Stimulated activated CD8-positive, alpha-beta memory T cell treated with anti-CD3 and anti-CD28 coated beads, Interleukin-12 subunit alpha, Interleukin-12 subunit beta, amount 100 ng/mL, for 24 hours (primary cell): ENCODE results near the gene NDUFA9.

Experiments used
- DNase-seq: peaks from one replicate; pipeline ENCODE4 v3.0.0-alpha.2; 2020; ENCODE audit errors: extremely low read depth

Gene NDUFA9

DNA sequence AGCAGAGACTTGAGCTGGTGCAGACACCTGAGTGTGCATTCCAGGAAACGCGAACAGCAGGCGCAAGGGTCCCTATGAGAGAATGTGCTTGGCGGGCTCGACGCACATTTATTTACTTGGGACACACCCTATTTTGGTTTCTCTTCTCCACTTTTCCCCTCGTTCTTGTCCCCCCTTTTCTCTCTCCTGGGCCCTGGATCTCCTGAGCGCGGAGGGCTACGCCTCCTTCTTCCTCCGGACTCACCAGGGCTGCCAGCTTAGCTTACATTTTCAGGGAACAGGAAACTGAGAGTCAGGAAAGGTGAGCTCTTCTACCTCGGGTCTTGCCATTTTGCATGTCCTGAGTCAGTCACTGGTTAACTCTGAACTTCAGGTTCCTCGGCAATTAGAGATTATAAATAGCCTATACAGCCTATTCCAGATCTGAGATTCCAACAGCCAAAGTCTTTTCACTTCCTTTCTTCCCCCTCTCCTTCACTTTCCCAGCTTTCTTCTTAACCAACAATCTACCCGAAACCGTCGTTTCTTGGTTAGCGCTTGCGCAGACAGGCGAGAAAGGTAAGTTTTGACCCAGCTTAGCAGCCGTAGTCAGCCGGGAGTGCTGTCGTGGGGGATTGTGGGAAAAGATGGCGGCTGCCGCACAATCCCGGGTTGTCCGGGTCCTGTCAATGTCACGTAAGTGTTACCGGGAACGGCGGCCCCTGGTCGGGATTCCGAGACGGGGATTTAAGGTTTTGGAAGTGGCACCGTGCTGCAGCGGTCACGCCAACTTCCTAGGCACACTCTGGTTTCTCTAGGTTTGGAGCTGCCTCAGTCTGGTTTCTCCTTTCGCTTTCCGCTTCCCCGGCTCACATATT lies at the start of gene NDUFA9, which contains the start of gene AKAP3:
Gene NDUFA9, plus strand, starts transcription at position 614 of the 857 bp plus-strand sequence. Its CDS starts 13 bp downstream, at position 627.
Gene AKAP3, minus strand, starts transcription at position 551 of the 857 bp plus-strand sequence. CDS start 10,855 bp downstream, outside the sequence.
- peak; percentile 62 for DNase-seq

GRCh38 chr12:4603421-4603820 lies 45.5 kb upstream of the NDUFA9 start:
- DNase-seq: no peak

- no peak for DNase-seq
Observed at GRCh38 chr12:4603946-4604345, 45.0 kb upstream of the NDUFA9 start.

- DNase-seq: peak; percentile 51
Observed at GRCh38 chr12:4604684-4605193, 44.2 kb upstream of the NDUFA9 start.

DNA sequence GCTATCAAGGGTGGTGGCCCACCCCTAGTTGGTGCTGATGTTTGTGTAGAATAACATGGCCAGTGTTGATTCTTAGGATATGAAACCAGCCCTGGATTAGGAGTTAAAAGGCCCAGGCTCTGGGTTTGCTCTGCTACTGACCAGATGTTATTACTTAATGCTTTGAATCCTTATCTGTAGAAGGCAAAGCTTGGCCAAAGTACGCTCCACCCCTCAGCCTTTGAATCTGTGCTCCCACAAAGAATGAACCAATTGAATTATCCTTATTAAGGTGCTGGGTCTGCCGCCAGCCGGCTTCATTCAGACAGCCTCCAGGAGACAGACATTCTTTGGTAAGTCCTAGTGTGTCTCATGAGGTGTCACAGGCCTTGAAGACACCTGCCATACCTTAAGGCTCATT lies 41.9 kb upstream of the NDUFA9 start:
- no peak for DNase-seq

- no peak for DNase-seq
Observed at GRCh38 chr12:4609071-4609470, 39.8 kb upstream of the NDUFA9 start.

- DNase-seq: no peak
Observed at GRCh38 chr12:4610481-4610880, 38.4 kb upstream of the NDUFA9 start.

GRCh38 chr12:4615667-4616066 lies 33.2 kb upstream of the NDUFA9 start:
- no peak for DNase-seq

DNA sequence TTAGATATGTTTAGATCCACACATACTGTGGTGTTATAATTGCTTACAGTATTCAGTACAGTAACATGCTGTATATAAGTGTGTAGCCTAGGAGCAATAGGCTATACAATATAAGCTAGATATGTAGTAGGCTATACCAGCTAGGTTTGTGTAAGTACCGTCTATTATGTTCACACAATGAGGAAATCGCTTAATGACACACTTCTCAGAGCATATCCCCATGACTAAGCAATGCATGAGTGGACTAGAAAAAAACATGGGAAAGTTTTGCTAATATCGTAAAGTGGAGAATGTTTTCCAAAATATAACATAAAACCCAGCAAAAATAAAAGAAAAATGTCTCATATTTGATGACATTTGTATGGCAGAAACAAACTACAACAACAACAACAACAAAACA lies 27.4 kb upstream of the NDUFA9 start:
- DNase-seq: no peak

GRCh38 chr12:4626543-4626942 lies 22.4 kb upstream of the NDUFA9 start:
- no peak for DNase-seq

DNA sequence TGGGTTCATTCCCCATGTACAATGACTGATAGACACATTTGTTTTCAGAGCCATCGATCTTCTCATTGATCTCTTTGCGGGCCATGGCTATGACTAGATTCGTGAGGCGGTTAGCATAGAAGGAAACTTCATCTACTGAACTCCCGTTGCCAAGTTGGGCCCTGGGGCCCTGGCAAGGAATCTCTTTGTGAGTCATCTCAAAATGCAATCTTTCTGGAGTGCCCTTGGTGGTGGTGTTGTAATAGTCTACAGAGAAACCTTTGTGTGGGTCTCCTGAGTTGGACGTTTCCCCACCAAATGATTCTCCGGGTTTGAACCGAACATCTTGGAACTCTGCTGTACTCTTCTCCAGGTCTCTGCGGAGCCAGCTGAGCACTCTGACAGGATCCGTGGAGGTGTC lies 20.5 kb upstream of the NDUFA9 start:
- no peak for DNase-seq

- no peak for DNase-seq
Observed at GRCh38 chr12:4630262-4630661, 18.7 kb upstream of the NDUFA9 start.

- no peak for DNase-seq
Observed at GRCh38 chr12:4643747-4644146, 5.2 kb upstream of the NDUFA9 start.

DNA sequence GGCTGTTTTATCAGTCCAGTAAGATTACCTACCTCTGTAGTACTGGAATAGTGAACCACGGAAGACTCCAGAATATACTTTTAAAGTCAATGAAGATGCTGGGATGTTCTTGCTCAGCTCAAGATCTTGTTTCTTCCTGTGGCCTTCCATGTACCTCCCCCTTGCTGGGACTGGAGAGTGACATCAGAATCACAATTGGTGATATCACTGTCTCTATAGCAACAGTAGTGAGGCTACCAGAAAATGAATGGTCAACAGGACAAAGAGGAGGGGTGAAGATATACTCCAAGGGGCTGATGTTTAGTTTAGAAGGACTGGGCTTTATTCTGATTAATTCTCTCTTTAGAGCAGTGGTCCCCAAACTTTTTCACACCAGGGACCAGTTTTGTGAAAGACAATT lies 3.9 kb upstream of the NDUFA9 start:
- DNase-seq: no peak

- no peak for DNase-seq
Observed at GRCh38 chr12:4648104-4648500, 812 bp upstream of the NDUFA9 start.

GRCh38 chr12:4649358-4649661 lies 396 bp downstream of the NDUFA9 start:
- DNase-seq: no peak

DNA sequence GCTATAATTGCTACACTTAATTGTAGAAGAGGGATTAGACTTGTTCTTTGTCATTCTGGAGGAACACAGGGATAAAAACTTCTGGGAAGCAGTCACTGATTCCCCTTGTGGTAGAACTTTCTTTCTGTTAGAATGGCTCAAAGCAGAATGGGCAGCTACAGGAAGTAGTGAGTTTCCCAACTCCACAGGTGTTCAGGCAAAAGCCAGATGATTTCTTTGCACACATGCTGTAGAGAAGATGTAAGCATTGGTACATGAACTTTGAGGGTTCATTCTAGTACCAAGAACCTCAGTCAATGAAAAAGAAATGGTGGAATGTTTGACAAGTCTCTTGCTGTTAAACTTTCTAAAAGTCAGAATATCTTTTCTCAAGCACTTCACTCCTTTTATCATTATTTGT lies 4.3 kb downstream of the NDUFA9 start:
- no peak for DNase-seq

DNA sequence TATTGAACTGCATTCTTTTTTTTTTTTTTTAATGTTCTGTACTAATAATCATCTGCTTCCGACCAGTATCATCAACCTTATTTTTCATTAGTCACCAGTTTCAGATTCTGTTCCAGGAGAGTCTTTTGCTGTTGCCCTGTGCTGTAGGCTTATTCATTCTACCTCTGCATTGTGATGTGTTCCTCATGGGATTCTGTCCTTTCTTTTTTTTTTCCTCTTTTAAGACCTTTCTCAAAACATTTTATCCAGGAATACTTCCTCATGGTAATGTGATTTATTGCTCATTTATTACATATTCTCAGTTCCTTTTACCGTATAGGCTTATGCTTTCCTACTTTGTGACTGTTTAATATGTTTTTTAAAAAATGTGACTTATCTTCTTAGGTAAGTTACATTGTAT lies 4.8 kb downstream of the NDUFA9 start:
- DNase-seq: no peak

DNA sequence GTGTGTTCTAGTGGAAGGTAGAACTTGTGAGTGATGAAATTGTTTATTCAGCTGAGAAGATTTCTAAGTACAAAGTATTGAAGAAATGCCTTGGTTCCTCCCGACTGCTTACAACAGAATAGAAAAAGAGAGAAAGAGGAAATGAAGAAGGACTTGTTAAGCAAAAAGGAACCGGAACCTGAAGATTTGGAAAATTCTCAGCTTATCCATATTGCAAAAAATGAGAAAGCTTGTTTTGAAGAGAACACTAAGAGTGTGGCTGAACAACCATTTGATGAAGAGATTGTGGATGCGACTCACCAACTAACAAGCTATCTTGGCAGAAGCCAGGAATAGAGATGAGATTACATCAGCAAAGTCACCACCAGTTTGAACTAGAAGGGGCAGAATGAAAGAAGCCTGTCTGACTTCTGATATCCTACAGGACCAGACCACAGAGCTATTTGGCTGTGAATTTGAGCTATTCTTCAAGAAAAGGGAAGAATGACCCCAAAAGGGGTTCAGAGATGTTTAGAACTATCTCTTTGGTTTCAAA lies 15.1 kb downstream of the NDUFA9 start:
- DNase-seq: no peak

GRCh38 chr12:4665236-4665635 lies 16.3 kb downstream of the NDUFA9 start:
- no peak for DNase-seq

GRCh38 chr12:4679711-4680110 lies 30.8 kb downstream of the NDUFA9 start:
- DNase-seq: no peak

- no peak for DNase-seq
Observed at GRCh38 chr12:4681732-4682131, 32.8 kb downstream of the NDUFA9 start.

- DNase-seq: no peak
Observed at GRCh38 chr12:4685317-4685716, 36.4 kb downstream of the NDUFA9 start.
